GM21737 (cell line): ENCODE results near the gene AATF.

ENCODE experiments used
- ATAC-seq: cut with Tn5 transposase; IDR thresholded peaks from one replicate; pipeline ENCODE4 v1.9.1; 2021; ENCODE audit warnings: mild to moderate bottlenecking, moderate library complexity; ENCODE audit not compliant: unreplicated experiment

The AATF gene, protein sequence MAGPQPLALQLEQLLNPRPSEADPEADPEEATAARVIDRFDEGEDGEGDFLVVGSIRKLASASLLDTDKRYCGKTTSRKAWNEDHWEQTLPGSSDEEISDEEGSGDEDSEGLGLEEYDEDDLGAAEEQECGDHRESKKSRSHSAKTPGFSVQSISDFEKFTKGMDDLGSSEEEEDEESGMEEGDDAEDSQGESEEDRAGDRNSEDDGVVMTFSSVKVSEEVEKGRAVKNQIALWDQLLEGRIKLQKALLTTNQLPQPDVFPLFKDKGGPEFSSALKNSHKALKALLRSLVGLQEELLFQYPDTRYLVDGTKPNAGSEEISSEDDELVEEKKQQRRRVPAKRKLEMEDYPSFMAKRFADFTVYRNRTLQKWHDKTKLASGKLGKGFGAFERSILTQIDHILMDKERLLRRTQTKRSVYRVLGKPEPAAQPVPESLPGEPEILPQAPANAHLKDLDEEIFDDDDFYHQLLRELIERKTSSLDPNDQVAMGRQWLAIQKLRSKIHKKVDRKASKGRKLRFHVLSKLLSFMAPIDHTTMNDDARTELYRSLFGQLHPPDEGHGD

GRCh38 chr17:36948717-36949460, at the start of gene AATF:
Gene AATF, plus strand, starts transcription at chr17:36948954. Its CDS starts 172 bp downstream, at chr17:36949126.
- ATAC-seq = peak; percentile 93

- no peak for ATAC-seq
These were observed 49.2 kb upstream of the AATF start for GRCh38 chr17:36899250-36900159.

DNA sequence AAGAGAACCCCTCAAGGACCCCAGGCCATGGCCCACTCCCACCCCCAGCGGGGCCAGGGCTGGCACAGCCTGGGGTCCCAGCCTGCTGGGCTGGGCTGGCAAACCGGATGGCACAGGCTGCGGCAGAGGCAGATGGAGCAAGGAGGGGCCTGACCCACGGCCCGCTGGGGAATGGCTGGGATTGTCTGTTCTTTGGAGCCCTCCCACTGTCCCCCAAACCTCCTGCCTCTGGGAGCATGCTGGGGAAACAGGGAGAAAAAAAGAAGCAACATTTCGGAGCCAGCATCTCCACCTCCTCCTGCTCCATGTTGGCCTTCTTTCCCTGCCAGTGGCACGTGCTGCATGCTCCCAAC, 48.6 kb upstream of the AATF start:
- no peak for ATAC-seq

GRCh38 chr17:36901506-36901905, 47.2 kb upstream of the AATF start:
- ATAC-seq = no peak

DNA sequence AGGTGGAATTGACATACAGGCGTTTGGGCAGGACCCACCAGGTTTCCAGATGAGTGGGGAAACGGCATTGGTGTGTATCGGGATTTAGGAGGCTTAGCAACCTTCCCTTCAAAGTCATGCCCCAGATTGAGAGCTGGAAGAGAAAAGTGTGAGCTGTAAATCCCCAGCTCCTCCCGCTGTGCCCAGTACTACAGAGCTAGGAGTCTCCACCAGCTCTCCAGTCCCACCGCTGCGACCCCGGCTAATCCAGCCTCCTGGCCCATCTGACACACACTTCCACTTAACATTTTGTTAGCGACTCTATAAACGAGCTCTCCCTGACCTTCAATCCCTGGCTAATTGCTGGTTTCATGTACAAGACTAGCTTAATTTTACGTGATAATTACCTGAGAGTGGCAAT, 41.3 kb upstream of the AATF start:
- ATAC-seq = no peak

GRCh38 chr17:36910513-36910912, 38.2 kb upstream of the AATF start:
- no peak for ATAC-seq

DNA sequence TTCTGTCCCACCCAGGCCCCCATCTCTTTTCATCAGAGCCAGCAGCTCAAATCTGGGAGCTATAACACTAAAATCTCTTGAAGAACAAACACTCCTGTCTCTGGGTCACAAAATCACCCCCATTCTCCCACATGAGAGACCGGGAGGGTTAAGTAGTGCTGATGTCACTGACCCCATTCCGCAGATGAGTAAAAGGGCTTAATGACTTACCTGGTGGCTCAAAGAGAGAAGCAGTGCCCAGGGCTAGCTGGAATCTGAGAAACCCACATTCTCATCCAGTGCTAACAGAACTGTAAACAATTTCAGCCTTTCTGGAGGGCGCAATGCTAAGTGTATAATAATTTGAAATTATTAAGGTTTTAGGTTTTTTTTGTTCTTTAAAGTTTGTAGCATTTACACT, 37.8 kb upstream of the AATF start:
- ATAC-seq = no peak

GRCh38 chr17:36913132-36913531, 35.6 kb upstream of the AATF start:
- ATAC-seq = no peak

DNA sequence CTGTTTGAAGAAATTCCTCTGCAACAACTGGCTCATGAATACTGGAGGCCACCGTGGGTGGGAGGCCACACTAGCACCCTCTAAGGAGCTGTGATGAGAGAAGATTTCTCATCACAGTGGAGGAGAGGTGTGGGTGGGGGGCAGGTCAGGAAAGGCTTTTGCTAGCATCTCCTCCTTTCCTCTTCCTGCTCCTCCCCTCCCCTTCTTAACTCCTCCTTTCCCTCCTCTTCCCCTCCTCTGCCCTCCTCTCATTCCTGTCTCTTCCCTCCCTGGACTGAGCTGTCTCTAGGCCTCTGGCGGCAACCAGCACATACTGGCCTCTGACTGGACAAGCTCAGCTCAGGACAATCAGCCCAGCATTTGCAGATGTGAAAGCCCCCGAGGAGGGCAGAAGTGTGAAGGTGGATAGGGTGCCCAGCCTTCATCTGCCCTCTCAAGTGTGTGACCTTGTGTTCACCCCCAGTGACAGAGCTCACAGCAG, 30.5 kb upstream of the AATF start:
- no peak for ATAC-seq

- ATAC-seq = no peak
These were observed 29.3 kb upstream of the AATF start for GRCh38 chr17:36919407-36919968.

DNA sequence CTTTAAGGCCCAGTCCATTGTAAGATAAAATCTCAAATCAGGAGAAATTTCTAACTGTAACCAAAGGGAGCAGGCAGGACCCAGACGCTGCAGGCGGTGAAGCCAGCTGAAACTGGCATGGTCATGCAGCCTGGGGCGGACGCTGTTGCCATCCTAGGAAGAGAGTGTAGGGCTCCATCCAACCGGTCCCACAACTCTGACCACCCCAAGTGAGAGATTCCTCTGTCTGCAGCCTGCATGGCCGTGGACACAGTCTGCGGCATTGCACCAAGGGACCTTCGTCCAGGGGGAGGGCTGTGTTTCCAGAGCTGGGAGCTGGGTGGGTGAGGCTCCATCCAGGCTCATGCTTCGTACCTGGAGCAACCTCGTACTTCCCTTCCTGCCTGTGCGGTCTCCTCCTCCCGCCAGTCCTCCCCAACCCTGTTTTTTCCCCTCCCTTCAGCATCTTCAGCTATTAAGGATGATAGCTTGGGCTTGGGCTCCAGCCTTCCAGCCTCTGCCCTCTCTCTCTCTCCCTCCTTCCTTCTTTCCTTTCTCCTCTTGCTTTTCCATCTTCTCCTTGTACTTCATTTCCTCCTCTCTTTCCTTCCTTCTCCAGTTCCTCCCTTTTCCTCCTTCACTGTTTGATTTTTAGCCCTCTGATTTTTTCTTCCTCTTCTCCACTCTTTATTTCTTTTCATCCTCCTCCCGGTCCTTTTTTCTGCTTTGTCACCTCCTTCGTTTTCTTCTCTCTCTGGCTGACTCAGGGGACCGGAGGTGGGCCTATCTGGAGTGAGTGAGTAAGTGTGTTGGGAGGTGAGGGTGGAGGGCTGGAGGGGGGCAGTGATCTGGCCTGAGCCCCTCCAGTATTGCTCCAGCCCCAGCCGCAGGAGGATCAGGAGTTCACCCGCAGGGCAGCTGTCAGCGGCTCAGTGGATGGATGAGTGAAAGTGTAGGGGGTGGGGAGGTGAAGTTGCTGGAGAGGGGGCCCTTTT, 28.4 kb upstream of the AATF start:
- no peak for ATAC-seq

DNA sequence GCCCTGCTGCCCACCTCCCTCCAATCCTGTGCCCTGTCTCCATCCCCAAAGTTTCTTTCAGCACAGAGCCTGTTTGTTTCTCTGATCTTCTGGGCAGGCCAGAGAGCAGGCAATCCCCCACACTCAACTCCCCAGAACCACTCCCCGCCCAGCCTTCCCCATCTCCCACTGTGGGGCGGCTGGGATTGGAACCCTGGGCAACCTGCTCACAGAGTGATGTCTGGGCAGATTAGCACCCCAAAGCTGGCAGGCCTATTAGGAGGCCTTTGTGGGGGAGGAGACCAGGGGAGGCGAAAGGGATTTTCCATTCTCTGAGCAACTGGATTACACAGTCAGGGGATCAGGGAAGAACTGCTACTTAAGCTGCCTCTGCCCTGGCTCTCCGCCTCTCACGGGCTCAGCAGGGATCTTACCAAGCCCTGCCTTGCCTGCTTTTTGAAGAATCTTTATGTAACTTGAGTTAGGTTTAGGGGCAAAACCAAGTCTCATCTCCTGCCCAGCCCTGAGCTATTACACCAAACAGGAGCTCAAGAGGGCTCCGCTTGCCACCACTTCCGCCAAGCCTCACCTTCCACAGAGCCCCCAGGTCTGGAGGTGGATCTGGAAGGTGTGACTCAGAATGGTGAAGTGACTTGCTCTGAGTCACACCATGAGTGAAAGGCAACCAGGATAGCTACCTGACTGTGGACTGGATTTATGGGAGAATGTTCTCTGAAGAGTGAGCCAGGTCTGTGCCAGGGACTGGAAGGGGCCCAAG, 27.5 kb upstream of the AATF start:
- ATAC-seq = no peak

DNA sequence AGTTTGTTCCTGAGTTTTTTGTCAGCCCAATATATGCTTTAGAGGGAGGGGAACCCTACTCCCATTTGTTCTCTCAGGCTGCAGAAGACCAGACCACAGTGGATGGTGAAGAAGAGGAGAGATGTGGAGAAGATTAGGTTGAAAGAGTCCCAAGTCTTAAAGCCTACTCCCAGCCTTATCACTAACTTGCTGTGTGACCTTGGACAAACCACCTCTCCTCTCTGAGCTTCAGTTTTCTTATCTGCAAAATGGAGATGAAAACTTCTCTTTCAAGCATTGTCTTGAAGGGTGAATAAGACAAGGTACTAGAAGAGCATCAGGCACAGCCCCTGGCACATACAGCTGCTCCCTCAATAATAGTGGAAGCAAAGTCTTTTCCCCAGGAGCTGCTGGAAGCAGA, 26.6 kb upstream of the AATF start:
- ATAC-seq = no peak

- ATAC-seq = no peak
These were observed 24.9 kb upstream of the AATF start for GRCh38 chr17:36923814-36924221.

- no peak for ATAC-seq
These were observed 22.5 kb upstream of the AATF start for GRCh38 chr17:36926226-36926625.

GRCh38 chr17:36926701-36927100, 22.1 kb upstream of the AATF start:
- no peak for ATAC-seq

GRCh38 chr17:36928471-36929345, 20.0 kb upstream of the AATF start:
- no peak for ATAC-seq
